GM06990 (cell line): ENCODE data around the gene AKIRIN2.

Experiments
- DNase-seq: peaks from one replicate; pipeline ENCODE4 v3.0.0-alpha.2; 2011; ENCODE audit not compliant: insufficient read length; ENCODE audit errors: extremely low read depth
- H3K27me3 ChIP-seq: replicated peaks from 2 replicates; pipeline ENCODE4 v1.6.0; 2011; ENCODE audit warnings: low read length; ENCODE audit not compliant: control insufficient read depth, insufficient read depth
- H3K36me3 ChIP-seq: 2 replicates; pipeline ENCODE4 v1.5.1; 2011; ENCODE audit warnings: low read length; ENCODE audit not compliant: control insufficient read depth, insufficient read depth
- H3K4me3 ChIP-seq: replicated peaks from 2 replicates; pipeline ENCODE4 v1.5.1; 2011; ENCODE audit warnings: low read depth, mild to moderate bottlenecking, control low read depth, low read length
- TF ChIP-seq, protein P1 (sequence below): IDR thresholded peaks from 2 replicates; pipeline ENCODE4 v1.5.1; 2011; ENCODE audit warnings: low read length, control low read depth, mild to moderate bottlenecking, inconsistent platforms; ENCODE audit not compliant: insufficient read depth, poor library complexity, severe bottlenecking

The AKIRIN2 gene

DNA sequence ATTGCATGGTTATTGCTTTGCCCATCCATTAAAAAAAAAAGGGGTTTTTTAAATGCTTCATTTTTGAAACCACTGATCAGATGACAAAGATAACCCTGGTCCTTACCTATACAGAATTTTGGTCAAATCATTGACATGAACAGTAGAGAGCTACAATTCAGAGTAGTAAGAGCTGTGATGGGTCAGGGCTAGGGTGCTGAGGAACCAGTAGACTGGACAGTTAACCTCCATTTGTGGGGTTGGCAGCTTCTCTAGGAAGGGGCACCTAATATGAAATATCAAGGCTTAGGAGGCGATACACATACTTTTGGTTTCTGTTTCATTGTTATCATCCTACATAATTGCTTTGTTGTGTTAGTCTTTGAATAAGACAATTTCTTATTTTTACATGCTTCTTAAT lies 57.0 kb downstream of the AKIRIN2 start:
- Histone ChIP-seq H3K4me3 (peak overlapping the region; percentile 22; the same call in 1 of the 2 replicates), H3K27me3 (no peaks in the 10 kb centered on the region), H3K36me3 (no peaks in the 10 kb centered on the region; the same call in 1 of the 2 replicates)
- no peak for DNase-seq
- TF ChIP-seq, protein P1, sequence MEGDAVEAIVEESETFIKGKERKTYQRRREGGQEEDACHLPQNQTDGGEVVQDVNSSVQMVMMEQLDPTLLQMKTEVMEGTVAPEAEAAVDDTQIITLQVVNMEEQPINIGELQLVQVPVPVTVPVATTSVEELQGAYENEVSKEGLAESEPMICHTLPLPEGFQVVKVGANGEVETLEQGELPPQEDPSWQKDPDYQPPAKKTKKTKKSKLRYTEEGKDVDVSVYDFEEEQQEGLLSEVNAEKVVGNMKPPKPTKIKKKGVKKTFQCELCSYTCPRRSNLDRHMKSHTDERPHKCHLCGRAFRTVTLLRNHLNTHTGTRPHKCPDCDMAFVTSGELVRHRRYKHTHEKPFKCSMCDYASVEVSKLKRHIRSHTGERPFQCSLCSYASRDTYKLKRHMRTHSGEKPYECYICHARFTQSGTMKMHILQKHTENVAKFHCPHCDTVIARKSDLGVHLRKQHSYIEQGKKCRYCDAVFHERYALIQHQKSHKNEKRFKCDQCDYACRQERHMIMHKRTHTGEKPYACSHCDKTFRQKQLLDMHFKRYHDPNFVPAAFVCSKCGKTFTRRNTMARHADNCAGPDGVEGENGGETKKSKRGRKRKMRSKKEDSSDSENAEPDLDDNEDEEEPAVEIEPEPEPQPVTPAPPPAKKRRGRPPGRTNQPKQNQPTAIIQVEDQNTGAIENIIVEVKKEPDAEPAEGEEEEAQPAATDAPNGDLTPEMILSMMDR: no peak

DNA sequence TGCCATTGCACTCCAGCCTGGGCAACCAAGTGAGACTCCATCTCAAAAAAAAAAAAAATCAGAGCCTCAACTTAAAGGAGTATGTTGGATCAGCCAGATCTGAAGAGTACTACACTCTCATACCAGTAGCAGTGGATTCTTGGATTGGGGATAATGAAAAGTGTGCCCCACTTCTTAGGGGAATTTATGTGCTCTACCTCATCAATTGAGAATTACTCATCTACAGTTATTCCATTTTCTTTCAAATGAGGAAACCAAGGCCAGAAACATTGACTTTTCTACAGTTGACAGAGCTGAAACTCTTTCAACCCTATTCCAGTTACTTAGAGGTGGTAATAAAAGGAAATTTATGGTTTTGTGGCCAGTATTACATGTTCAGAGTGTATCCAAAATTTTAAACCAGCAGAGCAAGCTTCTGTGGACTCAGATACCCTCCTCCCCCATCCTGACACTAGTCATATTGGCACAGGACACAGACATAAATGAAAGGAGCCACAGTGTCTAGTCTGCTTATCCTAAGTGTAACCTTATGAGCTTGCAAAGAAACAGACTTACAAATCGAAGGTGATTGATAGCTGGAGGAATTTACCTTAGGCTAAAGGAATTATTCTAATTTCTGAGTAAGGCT lies 60.9 kb downstream of the AKIRIN2 start:
- no peaks in the 10 kb centered on the region for H3K27me3 ChIP-seq
- no peak for DNase-seq
- TF ChIP-seq, protein P1: no peak
- H3K36me3 ChIP-seq: no peaks in the 10 kb centered on the region; the same call in 1 of the 2 replicates
- no peak overlapping the region for H3K4me3 ChIP-seq

GRCh38 chr6:87639373-87639772 lies 62.7 kb downstream of the AKIRIN2 start:
- Histone ChIP-seq H3K4me3 (no peak overlapping the region), H3K27me3 (no peaks in the 10 kb centered on the region), H3K36me3 (peaks cover 1% of the 10 kb centered on the region)
- no peak for DNase-seq
- TF ChIP-seq, protein P1: no peak

- Histone ChIP-seq H3K36me3 (peaks cover 1% of the 10 kb centered on the region), H3K4me3 (no peak overlapping the region), H3K27me3 (no peaks in the 10 kb centered on the region)
- TF ChIP-seq, protein P1: no peak
- no peak for DNase-seq
These were observed 64.9 kb downstream of the AKIRIN2 start for GRCh38 chr6:87637106-87637505.

DNA sequence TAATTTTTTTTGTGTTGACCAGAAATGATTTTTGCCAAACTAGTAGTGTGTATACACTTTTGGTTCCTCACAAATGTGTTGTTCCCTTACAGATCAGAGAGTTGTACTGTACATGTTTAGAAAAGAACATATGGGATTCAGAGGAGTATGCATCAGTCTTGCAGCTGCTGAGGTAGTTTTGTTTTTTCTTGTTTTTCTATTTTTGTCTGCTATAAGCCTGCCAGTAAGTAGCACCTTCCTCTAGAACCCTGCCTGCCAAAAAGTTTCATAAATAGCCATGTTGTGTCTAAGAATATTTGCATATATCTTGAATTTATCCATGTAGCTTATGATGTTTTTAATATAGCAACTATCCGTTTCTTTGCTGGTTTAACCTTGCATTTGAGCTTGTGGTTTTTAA lies 65.7 kb downstream of the AKIRIN2 start:
- Histone ChIP-seq H3K4me3 (no peak overlapping the region), H3K27me3 (no peaks in the 10 kb centered on the region), H3K36me3 (peaks cover 1% of the 10 kb centered on the region)
- DNase-seq: no peak
- TF ChIP-seq, protein P1: no peak

DNA sequence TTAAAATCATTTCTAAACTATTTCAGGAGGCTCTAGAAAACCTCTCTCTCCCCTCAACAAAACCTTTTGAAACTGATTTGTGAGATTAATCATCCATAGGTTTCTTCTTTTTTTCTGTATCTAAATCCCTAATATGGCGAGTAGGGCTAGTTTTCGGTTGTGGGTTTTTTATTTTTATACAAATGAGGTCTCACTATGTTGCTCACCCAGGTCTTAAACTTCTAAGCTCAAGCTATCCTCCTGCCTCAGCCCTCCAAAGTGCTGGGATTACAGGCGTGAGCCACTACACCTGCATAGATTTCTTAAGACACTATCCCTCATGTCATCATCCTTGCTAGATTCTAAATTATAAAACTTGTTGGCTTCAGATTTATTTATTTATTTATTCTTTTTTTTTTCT lies 68.2 kb downstream of the AKIRIN2 start:
- no peak for DNase-seq
- TF ChIP-seq, protein P1: no peak
- Histone ChIP-seq H3K4me3 (no peak overlapping the region), H3K36me3 (peaks cover 1% of the 10 kb centered on the region), H3K27me3 (no peaks in the 10 kb centered on the region)
